ENCODE data around the gene CDH11. TPM values are rescaled to one million over a fixed set of nuclear protein-coding genes. Genes with fewer than 3 reads are reported as not detected.

The CDH11 gene
- polyA plus RNA-seq, 12 donors: 37.0 to 157 (median 61.1) TPM; not detected in 1

DNA sequence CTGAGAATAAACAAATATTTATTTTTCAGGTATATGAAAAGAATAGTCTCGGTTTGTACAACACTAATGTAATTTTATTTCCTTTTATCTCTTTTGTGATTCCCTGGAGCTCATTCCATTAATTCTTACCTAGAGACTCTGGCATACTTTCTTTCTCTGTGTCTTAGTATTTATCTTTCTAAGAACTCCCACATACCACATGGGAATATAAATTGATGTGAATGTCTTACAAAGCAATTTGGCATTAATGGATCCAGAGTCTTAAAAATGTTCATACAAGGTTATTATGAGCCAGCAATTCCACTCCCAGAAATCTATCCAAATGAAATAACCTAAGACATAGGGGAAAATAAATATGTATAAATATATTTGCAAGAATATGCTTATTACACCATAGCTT lies 202.7 kb downstream of the CDH11 start:
- DNase-seq: no peak

GRCh38 chr16:64916051-64916450 lies 205.8 kb downstream of the CDH11 start:
- DNase-seq: no peak

DNA sequence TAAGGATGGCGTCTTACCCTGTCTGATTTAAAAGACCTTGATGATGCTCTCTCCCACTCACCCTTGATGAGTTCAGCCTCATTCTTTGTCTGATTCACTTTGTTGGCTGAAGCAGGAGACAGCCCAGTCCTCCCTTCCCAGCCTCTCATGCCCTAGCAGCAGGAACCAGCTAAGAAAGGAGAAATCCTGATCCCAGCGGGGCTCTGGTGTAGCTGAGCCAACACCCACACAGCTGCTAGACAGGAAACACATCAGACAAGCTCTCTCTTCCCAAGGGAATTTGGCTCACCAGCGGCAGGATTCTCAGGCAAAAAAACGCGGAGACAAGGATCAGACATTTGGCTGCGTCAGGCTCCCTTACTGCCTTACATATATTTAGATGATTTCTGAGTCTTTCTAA lies 211.5 kb downstream of the CDH11 start:
- peak; percentile 27 for DNase-seq

DNA sequence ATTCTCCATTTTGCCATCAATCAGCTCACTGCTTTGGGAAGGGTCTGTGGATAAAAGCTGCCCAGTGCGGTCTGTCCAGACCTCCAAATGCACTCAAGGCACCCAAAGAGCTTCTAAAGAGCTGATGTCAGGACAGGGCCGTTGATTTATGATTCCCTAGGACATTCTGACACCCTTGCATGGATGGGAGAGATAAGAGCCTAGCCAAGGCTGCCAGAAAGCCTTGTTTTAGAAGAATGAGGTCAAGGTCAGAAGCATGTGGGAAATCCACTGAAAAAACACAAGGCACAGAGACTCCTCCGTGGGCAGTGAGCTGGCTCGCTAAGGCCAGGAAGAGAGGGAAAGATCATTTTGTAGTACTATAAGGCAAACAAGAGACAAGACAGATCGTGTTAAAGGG lies 214.0 kb downstream of the CDH11 start:
- DNase-seq: no peak

DNA sequence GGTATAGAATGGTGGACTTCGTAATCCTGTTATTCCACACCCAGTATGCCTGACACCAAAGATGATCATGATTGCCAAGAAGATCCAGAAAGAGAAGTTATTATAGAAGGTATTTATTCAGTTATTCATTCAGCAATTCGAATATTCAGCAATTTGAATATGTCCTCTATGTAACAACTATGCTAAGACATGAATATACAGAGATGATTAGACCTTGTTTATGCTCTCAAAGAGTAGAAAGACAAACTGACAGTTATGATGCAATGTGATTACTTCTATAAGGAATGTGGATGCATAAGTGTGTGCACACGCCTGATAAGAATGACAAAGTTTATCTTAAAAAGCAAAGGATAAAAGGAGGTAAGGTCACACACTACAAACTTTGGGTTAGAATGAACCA lies 218.1 kb downstream of the CDH11 start:
- no peak for DNase-seq

GRCh38 chr16:64900517-64900916 lies 221.3 kb downstream of the CDH11 start:
- no peak for DNase-seq

DNA sequence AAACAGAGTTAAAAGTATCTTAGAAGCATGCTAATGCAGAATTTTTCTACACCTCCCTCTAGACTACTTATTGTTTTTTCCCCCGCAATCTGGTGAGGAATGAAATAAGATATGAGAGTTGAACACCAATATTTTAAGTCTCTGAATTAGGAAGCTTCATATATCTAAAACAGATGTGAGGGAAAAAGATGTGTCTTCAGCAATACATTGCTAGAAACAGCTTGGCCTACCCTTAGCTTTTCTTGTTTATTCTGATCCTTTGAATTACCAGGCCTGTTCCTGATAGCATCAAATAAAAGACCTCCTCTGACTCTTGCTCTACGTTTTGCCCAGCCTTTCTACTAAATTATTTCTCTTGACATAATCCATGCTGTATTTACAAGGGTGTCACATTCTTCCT lies 221.8 kb downstream of the CDH11 start:
- DNase-seq: no peak

DNA sequence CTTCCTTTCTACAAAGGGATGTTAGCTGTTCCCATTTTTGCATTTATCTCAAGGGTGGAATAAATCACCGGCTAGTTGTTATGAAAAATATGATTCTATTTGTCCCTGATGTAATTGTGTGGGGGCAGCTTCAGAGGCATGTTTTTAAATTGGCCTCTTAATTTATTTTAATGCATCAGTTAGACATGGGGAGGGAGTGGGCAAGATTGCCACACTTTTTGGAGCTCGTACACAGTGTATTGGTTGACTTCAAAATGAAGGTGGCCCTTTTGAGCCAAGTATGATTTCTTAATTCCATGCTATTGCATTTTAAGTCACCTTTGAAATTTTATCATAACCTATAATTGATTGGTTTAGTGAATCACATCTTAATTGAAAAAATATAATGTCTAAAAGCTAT lies 223.7 kb downstream of the CDH11 start:
- DNase-seq: no peak

All from muscle of arm (tissue), 12 donors.